SK-N-SH treated with all-trans-retinoic acid at 6 μM for 48 hours (cell line): ENCODE measurements around the gene SEC22C.

ENCODE experiments used
- ARNTL ChIP-seq: fragments of 450-650 bp; formaldehyde crosslinking; IDR thresholded peaks from 2 replicates; pipeline ENCODE4 v1.5.0; 2020; ENCODE audit warnings: low read depth, mild to moderate bottlenecking, moderate library complexity, borderline replicate concordance
- CREB5 ChIP-seq: fragments of 250-450 bp; sonication (Bioruptor Pico); IDR thresholded peaks from 2 replicates; pipeline ENCODE4 v1.5.1; 2020; ENCODE audit warnings: low read depth, mild to moderate bottlenecking, moderate library complexity
- CSRNP3 ChIP-seq: fragments of 250-450 bp; sonication (Bioruptor Pico); IDR thresholded peaks from 2 replicates; pipeline ENCODE4 v1.5.1; 2021; ENCODE audit warnings: mild to moderate bottlenecking, moderate library complexity
- POU6F1 ChIP-seq: fragments of 250-450 bp; sonication (Bioruptor Pico); IDR thresholded peaks from 2 replicates; pipeline ENCODE4 v1.8.0; 2021; ENCODE audit warnings: low read depth, mild to moderate bottlenecking, moderate library complexity, borderline replicate concordance
- PPARA ChIP-seq: fragments of 250-450 bp; sonication (Bioruptor Pico); IDR thresholded peaks from 2 replicates; pipeline ENCODE4 v1.5.0; 2020; ENCODE audit warnings: mild to moderate bottlenecking, borderline replicate concordance
- SNAI2 ChIP-seq: fragments of 250-450 bp; sonication (Bioruptor Pico); IDR thresholded peaks from 2 replicates; pipeline ENCODE4 v1.5.0; 2020; ENCODE audit warnings: mild to moderate bottlenecking, moderate library complexity
- TCF4 ChIP-seq: fragments of 250-450 bp; sonication (Bioruptor Pico); IDR thresholded peaks from 2 replicates; pipeline ENCODE4 v1.8.0; 2021; ENCODE audit warnings: mild to moderate bottlenecking, moderate library complexity, borderline replicate concordance
- ZC3H10 ChIP-seq: fragments of 250-450 bp; sonication (Bioruptor Pico); IDR thresholded peaks from 2 replicates; pipeline ENCODE4 v1.5.1; 2021; ENCODE audit warnings: mild to moderate bottlenecking, moderate library complexity
- ZFP3 ChIP-seq: fragments of 250-450 bp; sonication (Bioruptor Pico); IDR thresholded peaks from 2 replicates; pipeline ENCODE4 v1.5.0; 2020; ENCODE audit warnings: mild to moderate bottlenecking, moderate library complexity
- ZFP30 ChIP-seq: fragments of 450-650 bp; formaldehyde crosslinking; IDR thresholded peaks from 2 replicates; pipeline ENCODE4 v1.5.0; 2022; ENCODE audit warnings: mild to moderate bottlenecking, moderate library complexity
- ZNF565 ChIP-seq: fragments of 450-650 bp; formaldehyde crosslinking; conservative IDR thresholded peaks from 2 replicates; pipeline ENCODE4 v1.5.0; 2020; ENCODE audit warnings: low read depth, mild to moderate bottlenecking, moderate library complexity

- TF ChIP-seq ARNTL (CRISPR knock-in tag) = no peak
- TF ChIP-seq POU6F1 (CRISPR knock-in tag) = no peak
- TF ChIP-seq PPARA = no peak
- TF ChIP-seq CSRNP3 (CRISPR knock-in tag) = no peak
- no peak for TF ChIP-seq ZFP30 (CRISPR knock-in tag)
- TF ChIP-seq TCF4 = no peak
- no peak for TF ChIP-seq CREB5 (CRISPR knock-in tag)
- TF ChIP-seq SNAI2 (CRISPR knock-in tag) = no peak
- TF ChIP-seq ZC3H10 (CRISPR knock-in tag) = no peak
- TF ChIP-seq ZNF565 = no peak
- TF ChIP-seq ZFP3 (CRISPR knock-in tag) = no peak
Observed at GRCh38 chr3:42605546-42606173, 23.9 kb upstream of the SEC22C start.
